Measurements from ENCODE around the gene OR8K5.

DNA sequence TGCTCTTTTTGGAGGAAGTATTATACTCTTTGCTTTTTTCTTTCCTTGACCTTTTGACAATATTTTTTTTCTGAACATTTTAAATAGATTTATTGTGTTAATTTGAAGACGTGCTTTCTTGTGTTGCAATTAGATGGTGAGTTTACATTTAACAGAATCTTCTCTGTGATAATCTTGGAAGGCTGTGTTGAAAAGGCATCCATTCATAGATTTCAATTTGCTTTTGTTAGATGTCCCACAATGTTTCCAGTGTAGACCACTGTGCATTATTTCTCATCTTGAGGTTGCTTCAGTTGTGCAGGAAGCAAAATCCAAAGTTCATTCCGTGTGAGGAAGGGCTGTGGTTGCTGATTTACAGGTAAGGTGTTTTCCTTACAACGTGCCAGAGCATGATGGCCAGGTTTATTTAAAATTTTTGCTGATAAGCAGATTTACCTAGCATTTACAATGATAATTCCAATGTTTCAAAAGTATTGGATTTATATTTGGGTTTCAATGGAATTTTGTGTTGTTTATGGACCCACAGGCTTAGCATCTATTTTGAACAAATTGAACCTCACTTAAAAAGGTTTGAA lies 12.2 kb upstream of the OR8K5 start:
- no peak for TF ChIP-seq POLR2A (IDR thresholded peaks at IDR 0.05)
- TF ChIP-seq, protein P1, sequence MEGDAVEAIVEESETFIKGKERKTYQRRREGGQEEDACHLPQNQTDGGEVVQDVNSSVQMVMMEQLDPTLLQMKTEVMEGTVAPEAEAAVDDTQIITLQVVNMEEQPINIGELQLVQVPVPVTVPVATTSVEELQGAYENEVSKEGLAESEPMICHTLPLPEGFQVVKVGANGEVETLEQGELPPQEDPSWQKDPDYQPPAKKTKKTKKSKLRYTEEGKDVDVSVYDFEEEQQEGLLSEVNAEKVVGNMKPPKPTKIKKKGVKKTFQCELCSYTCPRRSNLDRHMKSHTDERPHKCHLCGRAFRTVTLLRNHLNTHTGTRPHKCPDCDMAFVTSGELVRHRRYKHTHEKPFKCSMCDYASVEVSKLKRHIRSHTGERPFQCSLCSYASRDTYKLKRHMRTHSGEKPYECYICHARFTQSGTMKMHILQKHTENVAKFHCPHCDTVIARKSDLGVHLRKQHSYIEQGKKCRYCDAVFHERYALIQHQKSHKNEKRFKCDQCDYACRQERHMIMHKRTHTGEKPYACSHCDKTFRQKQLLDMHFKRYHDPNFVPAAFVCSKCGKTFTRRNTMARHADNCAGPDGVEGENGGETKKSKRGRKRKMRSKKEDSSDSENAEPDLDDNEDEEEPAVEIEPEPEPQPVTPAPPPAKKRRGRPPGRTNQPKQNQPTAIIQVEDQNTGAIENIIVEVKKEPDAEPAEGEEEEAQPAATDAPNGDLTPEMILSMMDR (IDR thresholded peaks at IDR 0.05), result no peak

Data from heart left ventricle (tissue), 13 donors.